PC-3 (cell line): ENCODE measurements around the gene OR8H2. TPM values are rescaled to one million over a fixed set of nuclear protein-coding genes. Genes with fewer than 3 reads are reported as not detected.
A peak's percentile ranks its signal among the peaks of the same experiment; 100 is the strongest.

Source experiments
- ATAC-seq: fragments of 200-7000 bp; cut with Tn5 transposase; 2 replicates; pipeline ENCODE4 v1.9.1; 2020; ENCODE audit warnings: mild to moderate bottlenecking, moderate library complexity
- BruUV-seq: library from RNA; stranded (reverse); fragments of 400-500 nt; replicated peaks from 2 replicates; lab custom pipeline; 2021; lab: Mats Ljungman, UMichigan
- CTCF ChIA-PET: fragments of 300-600 bp; sonication (Branson Sonifier 250); formaldehyde crosslinking; loops from one replicate; lab custom pipeline; 2022; ENCODE audit warnings: antibody characterized with exemption; lab: Charles Lee
- POLR2A ChIA-PET: fragments of 300-600 bp; sonication (Branson Sonifier 250); formaldehyde crosslinking; loops from one replicate; lab custom pipeline; 2022; ENCODE audit warnings: antibody characterized with exemption; ENCODE audit not compliant: unreplicated experiment; lab: Charles Lee
- DNase-seq: peaks from one replicate; pipeline ENCODE4 v3.0.0-alpha.2; 2015
- H2AFZ ChIP-seq: fragments of 300-600 bp; sonication (generic); 2 replicates; pipeline ENCODE4 v1.6.0; 2016; ENCODE audit warnings: antibody characterized with exemption, low read length
- H3F3A ChIP-seq: fragments of 300-600 bp; sonication (generic); one replicate; pipeline ENCODE4 v1.6.0; 2017; ENCODE audit warnings: antibody characterized with exemption, low read length, control low read depth, mild to moderate bottlenecking; ENCODE audit not compliant: unreplicated experiment
- H3K27ac ChIP-seq: fragments of 300-600 bp; sonication (generic); 2 replicates; pipeline ENCODE4 v1.5.1; 2016; ENCODE audit warnings: mild to moderate bottlenecking, low read length
- H3K27me3 ChIP-seq: fragments of 300-600 bp; sonication (generic); 2 replicates; pipeline ENCODE4 v1.6.1; 2016; ENCODE audit warnings: low read length, mixed read lengths
- H3K36me3 ChIP-seq: fragments of 300-600 bp; sonication (generic); 2 replicates; pipeline ENCODE4 v1.6.1; 2016; ENCODE audit warnings: low read depth, mixed run types, low read length, mixed read lengths
- H3K4me1 ChIP-seq: fragments of 300-600 bp; sonication (generic); 2 replicates; pipeline ENCODE4 v1.5.1; 2016; ENCODE audit warnings: low read length; ENCODE audit not compliant: insufficient read depth
- H3K4me2 ChIP-seq: fragments of 300-600 bp; sonication (generic); 2 replicates; pipeline ENCODE4 v1.6.0; 2016; ENCODE audit warnings: low read length
- H3K4me3 ChIP-seq: fragments of 300-600 bp; sonication (generic); 2 replicates; pipeline ENCODE4 v1.5.1; 2016; ENCODE audit warnings: mild to moderate bottlenecking, low read length, mixed read lengths
- H3K79me2 ChIP-seq: fragments of 300-600 bp; sonication (generic); 2 replicates; pipeline ENCODE4 v1.6.1; 2017; ENCODE audit warnings: low read length, mixed read lengths
- H3K9ac ChIP-seq: fragments of 300-600 bp; sonication (generic); 2 replicates; pipeline ENCODE4 v1.6.0; 2016; ENCODE audit warnings: mild to moderate bottlenecking, low read length
- H3K9me2 ChIP-seq: fragments of 300-600 bp; sonication (generic); replicated peaks from 2 replicates; pipeline ENCODE4 v1.6.1; 2016; ENCODE audit warnings: mixed run types, low read length, mixed read lengths
- H3K9me3 ChIP-seq: fragments of 300-600 bp; sonication (generic); 2 replicates; pipeline ENCODE4 v1.6.1; 2016; ENCODE audit warnings: low read length, mixed read lengths
- H4K20me1 ChIP-seq: fragments of 300-600 bp; sonication (generic); 2 replicates; pipeline ENCODE4 v1.6.1; 2016; ENCODE audit warnings: low read length, mixed read lengths
- EZH2 ChIP-seq: fragments of 300-600 bp; sonication (generic); IDR thresholded peaks from one replicate; pipeline ENCODE4 v1.6.1; 2017; ENCODE audit warnings: antibody characterized with exemption, mild to moderate bottlenecking, low read length; ENCODE audit not compliant: unreplicated experiment
- EZH2phosphoT487 ChIP-seq: fragments of 300-600 bp; sonication (generic); IDR thresholded peaks from 2 replicates; pipeline ENCODE4 v1.6.1; 2018; ENCODE audit warnings: mild to moderate bottlenecking, antibody characterized with exemption, low read length, borderline replicate concordance
- intact Hi-C: fragments of 100-400 bp; cut with micrococcal nuclease; formaldehyde crosslinking; loops from 2 replicates; pipeline ENCODE4 v1.9.0; 2023
- total RNA-seq: library from RNA; depleted of rRNA; stranded (reverse); fragments of >200 nt; gene quantifications from 2 replicates; pipeline ENCODE4 v1.2.3, GENCODE V29; 2014; rRNA removed
- TF ChIP-seq, protein P1 (sequence below): fragments of 300-600 bp; sonication (generic); conservative IDR thresholded peaks from 2 replicates; pipeline ENCODE4 v1.5.1; 2017; ENCODE audit warnings: antibody characterized with exemption, low read depth, mild to moderate bottlenecking, low read length

Gene OR8H2
- total RNA-seq, 1 experiment from 2014 or later, result not detected

DNA sequence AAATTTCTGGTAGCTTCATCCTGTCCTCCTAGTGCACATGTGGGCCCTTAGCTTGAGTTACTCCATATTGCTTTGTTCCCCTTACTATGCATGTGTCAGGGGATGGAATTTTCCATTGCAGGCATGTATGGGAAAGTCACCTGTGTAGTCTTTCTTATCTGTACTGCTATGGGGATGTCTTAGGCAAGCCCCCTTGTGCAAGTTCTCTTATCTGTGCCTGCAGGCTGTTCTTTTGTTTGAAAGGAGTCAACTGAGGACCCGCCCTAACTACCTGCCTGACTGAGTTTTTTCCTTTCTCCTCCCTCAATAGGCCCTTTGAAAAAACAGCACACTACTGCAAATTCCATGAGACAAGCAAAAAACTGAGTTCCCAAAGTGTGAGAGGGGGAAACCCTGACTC, 47.9 kb downstream of the OR8H2 start:
- Histone ChIP-seq H3K36me3 (no peaks in the 10 kb centered on the region), H3K4me3 (no peak overlapping the region), H4K20me1 (no peaks in the 10 kb centered on the region), H3F3A (no peaks in the 10 kb centered on the region), H3K27me3 (no peaks in the 10 kb centered on the region), H3K79me2 (no peaks in the 10 kb centered on the region), H3K27ac (no peak overlapping the region), H3K9me2 (no peaks in the 10 kb centered on the region), H3K4me2 (no peak overlapping the region), H3K4me1 (no peaks in the 10 kb centered on the region), H3K9ac (no peak overlapping the region), H3K9me3 (peaks cover 5% of the 10 kb centered on the region; the same call in 1 of the 2 replicates), H2AFZ (no peak overlapping the region)
- ChIA-PET POLR2A (no interaction called here), CTCF (no interaction called here)
- intact Hi-C loops, result no loop called here
- TF ChIP-seq, protein P1, sequence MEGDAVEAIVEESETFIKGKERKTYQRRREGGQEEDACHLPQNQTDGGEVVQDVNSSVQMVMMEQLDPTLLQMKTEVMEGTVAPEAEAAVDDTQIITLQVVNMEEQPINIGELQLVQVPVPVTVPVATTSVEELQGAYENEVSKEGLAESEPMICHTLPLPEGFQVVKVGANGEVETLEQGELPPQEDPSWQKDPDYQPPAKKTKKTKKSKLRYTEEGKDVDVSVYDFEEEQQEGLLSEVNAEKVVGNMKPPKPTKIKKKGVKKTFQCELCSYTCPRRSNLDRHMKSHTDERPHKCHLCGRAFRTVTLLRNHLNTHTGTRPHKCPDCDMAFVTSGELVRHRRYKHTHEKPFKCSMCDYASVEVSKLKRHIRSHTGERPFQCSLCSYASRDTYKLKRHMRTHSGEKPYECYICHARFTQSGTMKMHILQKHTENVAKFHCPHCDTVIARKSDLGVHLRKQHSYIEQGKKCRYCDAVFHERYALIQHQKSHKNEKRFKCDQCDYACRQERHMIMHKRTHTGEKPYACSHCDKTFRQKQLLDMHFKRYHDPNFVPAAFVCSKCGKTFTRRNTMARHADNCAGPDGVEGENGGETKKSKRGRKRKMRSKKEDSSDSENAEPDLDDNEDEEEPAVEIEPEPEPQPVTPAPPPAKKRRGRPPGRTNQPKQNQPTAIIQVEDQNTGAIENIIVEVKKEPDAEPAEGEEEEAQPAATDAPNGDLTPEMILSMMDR, result no peak
- TF ChIP-seq EZH2 (no peak), EZH2phosphoT487 (no peak)
- DNase-seq, result no peak
- no TSS peak for BruUV-seq
- no peak for ATAC-seq

DNA sequence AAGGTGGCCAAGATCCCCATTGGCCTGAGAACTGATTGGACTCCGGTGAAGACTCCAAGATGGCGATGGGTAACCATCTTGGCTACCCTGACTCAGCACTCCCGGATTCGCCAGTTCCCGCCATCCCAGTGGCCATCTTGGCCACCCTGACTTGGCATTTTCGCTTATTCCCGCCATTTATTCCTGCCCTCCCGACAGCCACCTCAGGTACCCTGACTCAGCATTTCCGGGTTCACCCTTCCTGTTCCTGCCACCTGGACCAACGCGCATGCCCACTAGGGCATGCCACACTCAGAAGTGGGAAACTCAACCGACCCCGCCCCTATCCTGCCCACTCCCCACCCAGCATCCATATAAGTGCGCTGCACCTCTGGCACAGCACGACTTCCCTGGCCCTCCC, 48.8 kb downstream of the OR8H2 start:
- Histone ChIP-seq H3K79me2 (no peaks in the 10 kb centered on the region), H3K27ac (no peak overlapping the region), H3K9me3 (peaks cover 5% of the 10 kb centered on the region; the same call in 1 of the 2 replicates), H3K4me2 (no peak overlapping the region), H3K4me1 (no peaks in the 10 kb centered on the region), H3K27me3 (no peaks in the 10 kb centered on the region), H3K4me3 (no peak overlapping the region), H3K9me2 (no peaks in the 10 kb centered on the region), H4K20me1 (no peaks in the 10 kb centered on the region), H2AFZ (0 out of 2 replicates have a peak overlapping the region, but pooled peaks have one; percentile 23), H3K36me3 (no peaks in the 10 kb centered on the region), H3F3A (no peaks in the 10 kb centered on the region), H3K9ac (no peak overlapping the region)
- ChIA-PET CTCF (no interaction called here), POLR2A (no interaction called here)
- ATAC-seq (no peak), DNase-seq (no peak)
- BruUV-seq, result no TSS peak
- TF ChIP-seq, protein P1, result no peak
- TF ChIP-seq EZH2phosphoT487 (no peak), EZH2 (no peak)
- intact Hi-C loops, result no loop called here

Other genes with a start within 250 kb of the OR8H2 start
- gene TRIM51, start 220.4 kb upstream of the OR8H2 start, total RNA-seq, result not detected in 2 replicates
- gene OR5W2, start 189.1 kb upstream of the OR8H2 start, total RNA-seq, result not detected in 2 replicates
- not detected in 2 replicates for gene OR5I1, start 167.3 kb upstream of the OR8H2 start, total RNA-seq
- gene OR10AG1, start 133.7 kb upstream of the OR8H2 start, total RNA-seq, result not detected in 2 replicates
- gene OR5F1, start 109.1 kb upstream of the OR8H2 start, total RNA-seq, result not detected in 2 replicates
- gene OR5AS1, start 76.0 kb upstream of the OR8H2 start, total RNA-seq, result not detected in 2 replicates
- gene OR8I2, start 10.4 kb upstream of the OR8H2 start, total RNA-seq, result not detected in 2 replicates
- gene OR8H3, start 18.7 kb downstream of the OR8H2 start, total RNA-seq, result not detected in 2 replicates
- gene OR8J3, start 36.5 kb downstream of the OR8H2 start, total RNA-seq, result not detected in 2 replicates
- gene OR8K5, start 56.6 kb downstream of the OR8H2 start, total RNA-seq, result not detected in 2 replicates
- not detected in 2 replicates for gene OR5J2, start 72.9 kb downstream of the OR8H2 start, total RNA-seq
- gene OR5T2, start 130.6 kb downstream of the OR8H2 start, total RNA-seq, result not detected in 2 replicates
- not detected in 2 replicates for gene OR5T3, start 148.6 kb downstream of the OR8H2 start, total RNA-seq
- not detected in 2 replicates for gene OR5T1, start 170.5 kb downstream of the OR8H2 start, total RNA-seq
- gene OR8H1, start 188.6 kb downstream of the OR8H2 start, total RNA-seq, result not detected in 2 replicates
- not detected in 2 replicates for gene OR8K3, start 211.5 kb downstream of the OR8H2 start, total RNA-seq
- not detected in 2 replicates for gene OR8K1, start 242.4 kb downstream of the OR8H2 start, total RNA-seq